ENCODE data around the gene ADIG.

Gene ADIG

DNA sequence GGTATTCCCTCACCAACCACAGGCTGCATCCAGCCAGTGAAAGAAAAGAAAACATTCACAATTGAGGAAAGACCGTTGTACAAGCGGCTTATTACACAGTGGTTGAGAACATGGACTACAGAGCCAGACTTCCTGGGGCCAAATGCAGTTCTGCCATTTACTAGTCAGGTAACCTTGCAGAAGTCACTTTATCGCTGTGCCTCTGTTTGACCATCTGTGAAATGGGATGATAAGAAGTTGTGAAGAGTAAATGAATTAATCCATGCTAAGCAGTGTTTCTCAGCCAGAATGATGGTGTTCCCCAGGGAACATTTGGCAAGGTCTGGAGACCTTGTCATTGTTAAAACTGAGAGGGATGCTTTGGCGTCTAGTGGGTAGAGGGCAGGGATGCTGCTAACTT is 35.5 kb downstream of the ADIG start:
- Histone ChIP-seq H3K36me3 (no peaks in the 10 kb centered on the region), H3K4me3 (ENCODE audit: low read depth, low read length) (no peak overlapping the region), H3K9me3 (ENCODE audit: severe bottlenecking) (no peaks in the 10 kb centered on the region), H3K27ac (no peak overlapping the region), H3K27me3 (ENCODE audit: insufficient read depth, low read depth, severe bottlenecking) (no peaks in the 10 kb centered on the region)
- no peak for DNase-seq
- no peak for TF ChIP-seq CTCF (IDR thresholded peaks at IDR 0.05; ENCODE audit: low read depth, low read length)

- Histone ChIP-seq H3K27ac (no peak overlapping the region), H3K27me3 (ENCODE audit: insufficient read depth, low read depth, severe bottlenecking) (no peaks in the 10 kb centered on the region), H3K9me3 (ENCODE audit: severe bottlenecking) (no peaks in the 10 kb centered on the region), H3K36me3 (no peaks in the 10 kb centered on the region), H3K4me3 (ENCODE audit: low read depth, low read length) (no peak overlapping the region)
- no peak for TF ChIP-seq CTCF (IDR thresholded peaks at IDR 0.05; ENCODE audit: low read depth, low read length)
- DNase-seq: no peak
Observed at GRCh38 chr20:38617011-38617829, 36.2 kb downstream of the ADIG start.

DNA sequence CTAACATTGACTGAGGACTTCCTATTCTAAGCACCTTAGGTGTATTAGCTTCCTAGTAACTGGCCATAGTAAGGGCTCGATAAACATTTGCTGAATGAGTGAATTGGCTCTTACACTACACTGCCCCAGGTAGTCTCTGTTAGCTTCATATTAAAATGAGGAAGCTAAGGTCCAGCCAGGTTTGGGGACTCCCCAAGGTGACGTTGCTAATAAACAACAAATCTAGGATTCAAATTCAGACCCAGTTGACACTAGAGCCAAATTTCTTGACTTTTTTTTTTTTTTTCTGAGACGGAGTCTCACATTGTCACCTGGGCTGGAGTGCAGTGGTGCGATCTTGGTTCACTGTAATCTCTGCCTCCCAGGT is 36.8 kb downstream of the ADIG start:
- H3K27me3 ChIP-seq (ENCODE audit: insufficient read depth, low read depth, severe bottlenecking): no peaks in the 10 kb centered on the region
- H3K4me3 ChIP-seq (ENCODE audit: low read depth, low read length): no peak overlapping the region
- H3K27ac ChIP-seq: no peak overlapping the region
- no peak for TF ChIP-seq CTCF (IDR thresholded peaks at IDR 0.05; ENCODE audit: low read depth, low read length)
- H3K9me3 ChIP-seq (ENCODE audit: severe bottlenecking): no peaks in the 10 kb centered on the region
- H3K36me3 ChIP-seq: no peaks in the 10 kb centered on the region
- DNase-seq: no peak

- H3K27ac ChIP-seq: no peak overlapping the region
- no peak for DNase-seq
- H3K4me3 ChIP-seq (ENCODE audit: low read depth, low read length): no peak overlapping the region
- no peak for TF ChIP-seq CTCF (IDR thresholded peaks at IDR 0.05; ENCODE audit: low read depth, low read length)
- H3K27me3 ChIP-seq (ENCODE audit: insufficient read depth, low read depth, severe bottlenecking): no peaks in the 10 kb centered on the region
- no peaks in the 10 kb centered on the region for H3K36me3 ChIP-seq
- no peaks in the 10 kb centered on the region for H3K9me3 ChIP-seq (ENCODE audit: severe bottlenecking)
Observed at GRCh38 chr20:38620441-38620840, 39.4 kb downstream of the ADIG start.

DNA sequence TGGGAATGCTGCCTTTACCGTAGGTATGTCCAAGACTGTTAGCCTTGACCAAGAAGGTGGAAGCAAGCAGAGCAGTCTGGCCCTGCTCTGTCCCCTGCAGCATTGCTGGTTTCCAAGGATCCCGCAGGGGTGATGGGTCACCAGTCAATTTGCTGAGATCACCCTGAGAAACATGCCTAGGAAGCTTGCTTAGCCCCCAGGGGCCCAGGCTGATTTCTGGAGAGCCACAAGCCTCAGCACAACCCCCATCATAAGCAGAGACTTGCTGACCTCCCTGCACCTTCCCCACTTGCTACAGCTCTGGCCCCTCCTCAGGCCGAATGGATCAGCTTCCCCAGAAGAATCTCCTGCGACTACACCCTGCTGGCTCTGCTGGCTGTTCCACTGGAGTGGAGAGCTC is 42.1 kb downstream of the ADIG start:
- no peak for DNase-seq
- no peak overlapping the region for H3K27ac ChIP-seq
- TF ChIP-seq CTCF (IDR thresholded peaks at IDR 0.05; ENCODE audit: low read depth, low read length): no peak
- H3K36me3 ChIP-seq: no peaks in the 10 kb centered on the region
- H3K27me3 ChIP-seq (ENCODE audit: insufficient read depth, low read depth, severe bottlenecking): no peaks in the 10 kb centered on the region
- H3K4me3 ChIP-seq (ENCODE audit: low read depth, low read length): no peak overlapping the region
- no peaks in the 10 kb centered on the region for H3K9me3 ChIP-seq (ENCODE audit: severe bottlenecking)

GRCh38 chr20:38624084-38624483 is 43.1 kb downstream of the ADIG start:
- no peak overlapping the region for H3K4me3 ChIP-seq (ENCODE audit: low read depth, low read length)
- no peak for DNase-seq
- no peak for TF ChIP-seq CTCF (IDR thresholded peaks at IDR 0.05; ENCODE audit: low read depth, low read length)
- H3K36me3 ChIP-seq: no peaks in the 10 kb centered on the region
- H3K27me3 ChIP-seq (ENCODE audit: insufficient read depth, low read depth, severe bottlenecking): no peaks in the 10 kb centered on the region
- no peak overlapping the region for H3K27ac ChIP-seq
- H3K9me3 ChIP-seq (ENCODE audit: severe bottlenecking): no peaks in the 10 kb centered on the region

All from WERI-Rb-1 (cell line).